ENCODE results near the gene TENT4B.
"Not testable (repeated sequence)": the region's sequence is repeated elsewhere in the genome, so short reads cannot be mapped to it uniquely, and the experiment has no call there.

The TENT4B gene

GRCh38 chr16:50165473-50165872 is 12.4 kb downstream of the TENT4B start:
- TF ChIP-seq JUND (IDR thresholded peaks at IDR 0.05; ENCODE audit: low read depth) = no peak
- no peak for DNase-seq (ENCODE audit: low read depth in 1 of 2, low spot score in 1 of 2)
- in situ Hi-C loops (cut with HindIII; ENCODE audit: low pct_unique_long_range_greater_than_20kb, low sequenced_read_pairs) = no loop called here

GRCh38 chr16:50166511-50167500 is 13.7 kb downstream of the TENT4B start:
- DNase-seq (ENCODE audit: low read depth in 1 of 2, low spot score in 1 of 2) = no peak
- in situ Hi-C loops (cut with HindIII; ENCODE audit: low pct_unique_long_range_greater_than_20kb, low sequenced_read_pairs) = no loop called here
- no peak for TF ChIP-seq JUND (IDR thresholded peaks at IDR 0.05; ENCODE audit: low read depth)

- in situ Hi-C loops (cut with HindIII; ENCODE audit: low pct_unique_long_range_greater_than_20kb, low sequenced_read_pairs) = no loop called here
- TF ChIP-seq JUND (IDR thresholded peaks at IDR 0.05; ENCODE audit: low read depth) = no peak
Observed at GRCh38 chr16:50167556-50167955, 14.4 kb downstream of the TENT4B start.

GRCh38 chr16:50169555-50170096 is 16.5 kb downstream of the TENT4B start:
- in situ Hi-C loops (cut with HindIII; ENCODE audit: low pct_unique_long_range_greater_than_20kb, low sequenced_read_pairs) = no loop called here
- no peak for DNase-seq (ENCODE audit: low read depth in 1 of 2, low spot score in 1 of 2)
- no peak for TF ChIP-seq JUND (IDR thresholded peaks at IDR 0.05; ENCODE audit: low read depth)

More at GRCh38 chr16:50167556-50167955, 14.4 kb downstream of the TENT4B start:
- DNase-seq (ENCODE audit: low read depth in 1 of 2, low spot score in 1 of 2) = no peak

- in situ Hi-C loops (cut with HindIII; ENCODE audit: low pct_unique_long_range_greater_than_20kb, low sequenced_read_pairs); DNase-seq (ENCODE audit: low read depth in 1 of 2, low spot score in 1 of 2): not testable (repeated sequence)
Observed at GRCh38 chr16:50171773-50172172, 18.7 kb downstream of the TENT4B start.

GRCh38 chr16:50172195-50172922 is 19.3 kb downstream of the TENT4B start:
- in situ Hi-C loops (cut with HindIII; ENCODE audit: low pct_unique_long_range_greater_than_20kb, low sequenced_read_pairs) = no loop called here
- DNase-seq (ENCODE audit: low read depth in 1 of 2, low spot score in 1 of 2) = no peak
- TF ChIP-seq JUND (IDR thresholded peaks at IDR 0.05; ENCODE audit: low read depth) = no peak

- no peak for TF ChIP-seq JUND (IDR thresholded peaks at IDR 0.05; ENCODE audit: low read depth)
- DNase-seq (ENCODE audit: low read depth in 1 of 2, low spot score in 1 of 2) = no peak
- in situ Hi-C loops (cut with HindIII; ENCODE audit: low pct_unique_long_range_greater_than_20kb, low sequenced_read_pairs) = no loop called here
Observed at GRCh38 chr16:50173316-50173715, 20.2 kb downstream of the TENT4B start.

- in situ Hi-C loops (cut with HindIII; ENCODE audit: low pct_unique_long_range_greater_than_20kb, low sequenced_read_pairs) = no loop called here
- no peak for DNase-seq (ENCODE audit: low read depth in 1 of 2, low spot score in 1 of 2)
- no peak for TF ChIP-seq JUND (IDR thresholded peaks at IDR 0.05; ENCODE audit: low read depth)
Observed at GRCh38 chr16:50178491-50178941, 25.4 kb downstream of the TENT4B start.

GRCh38 chr16:50182441-50182840 is 29.3 kb downstream of the TENT4B start:
- no peak for TF ChIP-seq JUND (IDR thresholded peaks at IDR 0.05; ENCODE audit: low read depth)

GRCh38 chr16:50183316-50183715 is 30.2 kb downstream of the TENT4B start:
- DNase-seq (ENCODE audit: low read depth in 1 of 2, low spot score in 1 of 2) = no peak
- in situ Hi-C loops (cut with HindIII; ENCODE audit: low pct_unique_long_range_greater_than_20kb, low sequenced_read_pairs) = no loop called here
- TF ChIP-seq JUND (IDR thresholded peaks at IDR 0.05; ENCODE audit: low read depth) = no peak

More at GRCh38 chr16:50182441-50182840, 29.3 kb downstream of the TENT4B start:
- in situ Hi-C loops (cut with HindIII; ENCODE audit: low pct_unique_long_range_greater_than_20kb, low sequenced_read_pairs) = no loop called here
- no peak for DNase-seq (ENCODE audit: low read depth in 1 of 2, low spot score in 1 of 2)

GRCh38 chr16:50185005-50185505 is 31.9 kb downstream of the TENT4B start:
- no peak for TF ChIP-seq JUND (IDR thresholded peaks at IDR 0.05; ENCODE audit: low read depth)
- in situ Hi-C loops (cut with HindIII; ENCODE audit: low pct_unique_long_range_greater_than_20kb, low sequenced_read_pairs) = no loop called here
- DNase-seq (ENCODE audit: low read depth in 1 of 2, low spot score in 1 of 2) = no peak

GRCh38 chr16:50188619-50189136 is 35.6 kb downstream of the TENT4B start:
- DNase-seq (ENCODE audit: low read depth in 1 of 2, low spot score in 1 of 2) = peak in 1 of 2 experiments; percentile 47
- in situ Hi-C loops (cut with HindIII; ENCODE audit: low pct_unique_long_range_greater_than_20kb, low sequenced_read_pairs) = no loop called here
- TF ChIP-seq JUND (IDR thresholded peaks at IDR 0.05; ENCODE audit: low read depth) = no peak
